Stimulated activated CD8-positive, alpha-beta memory T cell treated with anti-CD3 and anti-CD28 coated beads, Interleukin-4, amount 100 ng/mL, for 24 hours (primary cell): ENCODE data around the gene MIDN.
"Not testable (repeated sequence)": the region's sequence is repeated elsewhere in the genome, so short reads cannot be mapped to it uniquely, and the experiment has no call there.

ENCODE experiments used
- DNase-seq: peaks from one replicate; pipeline ENCODE4 v3.0.0-alpha.2; 2020; ENCODE audit warnings: low read depth

MIDN gene

GRCh38 chr19:1248139-1248785 is at the start of gene MIDN:
Gene MIDN (plus strand): TSS chr19:1248583. CDS start chr19:1250297, 1,714 bp downstream.
- DNase-seq, result no peak

- no peak for DNase-seq
These were observed 48.9 kb upstream of the MIDN start for GRCh38 chr19:1199531-1199930.

GRCh38 chr19:1200614-1201013 is 47.8 kb upstream of the MIDN start:
- not testable (repeated sequence) for DNase-seq

DNA sequence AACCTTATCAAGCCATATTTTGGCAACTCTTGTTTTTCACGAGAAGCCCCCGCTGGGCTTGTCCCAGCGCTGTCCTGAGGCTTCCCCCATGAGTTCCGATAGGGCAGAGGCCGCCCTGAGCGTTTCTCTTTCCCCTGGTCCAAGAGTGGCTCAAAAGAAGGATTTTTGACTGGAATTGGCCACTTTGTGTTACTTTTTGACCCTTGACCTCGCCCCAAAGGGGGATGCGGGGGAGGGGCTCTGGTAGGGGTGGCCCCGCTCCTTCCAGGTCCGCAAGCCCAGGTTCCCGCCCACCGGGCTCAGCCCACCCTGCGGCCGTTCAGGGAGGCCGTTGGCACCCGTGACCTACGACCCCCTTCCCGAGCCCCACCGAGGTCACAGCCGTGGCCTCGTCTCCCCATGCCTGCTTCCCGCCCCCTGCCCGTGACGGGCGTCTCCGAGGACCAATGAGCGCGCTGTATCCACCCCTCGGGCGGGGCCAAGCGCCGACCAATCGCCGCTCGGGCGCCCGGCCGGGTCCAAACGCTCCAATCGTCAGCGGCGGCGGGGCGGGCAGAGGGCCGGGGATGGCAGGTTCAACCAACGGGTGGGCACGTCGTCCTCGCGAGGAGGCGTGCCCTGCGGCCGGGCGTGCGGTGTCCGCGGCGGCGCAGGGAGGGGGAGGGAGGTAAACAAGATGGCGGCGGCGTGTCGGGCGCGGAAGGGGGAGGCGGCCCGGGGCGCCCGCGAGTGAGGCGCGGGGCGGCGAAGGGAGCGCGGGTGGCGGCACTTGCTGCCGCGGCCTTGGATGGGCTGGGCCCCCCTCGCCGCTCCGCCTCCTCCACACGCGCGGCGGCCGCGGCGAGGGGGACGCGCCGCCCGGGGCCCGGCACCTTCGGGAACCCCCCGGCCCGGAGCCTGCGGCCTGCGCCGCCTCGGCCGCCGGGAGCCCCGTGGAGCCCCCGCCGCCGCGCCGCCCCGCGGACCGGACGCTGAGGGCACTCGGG is 43.0 kb upstream of the MIDN start, which contains the start of gene STK11:
STK11 (plus strand) TSS at position 665 of the 986 bp plus-strand sequence. CDS start 1,136 bp downstream, outside the sequence.
- peak; percentile 99 for DNase-seq

DNA sequence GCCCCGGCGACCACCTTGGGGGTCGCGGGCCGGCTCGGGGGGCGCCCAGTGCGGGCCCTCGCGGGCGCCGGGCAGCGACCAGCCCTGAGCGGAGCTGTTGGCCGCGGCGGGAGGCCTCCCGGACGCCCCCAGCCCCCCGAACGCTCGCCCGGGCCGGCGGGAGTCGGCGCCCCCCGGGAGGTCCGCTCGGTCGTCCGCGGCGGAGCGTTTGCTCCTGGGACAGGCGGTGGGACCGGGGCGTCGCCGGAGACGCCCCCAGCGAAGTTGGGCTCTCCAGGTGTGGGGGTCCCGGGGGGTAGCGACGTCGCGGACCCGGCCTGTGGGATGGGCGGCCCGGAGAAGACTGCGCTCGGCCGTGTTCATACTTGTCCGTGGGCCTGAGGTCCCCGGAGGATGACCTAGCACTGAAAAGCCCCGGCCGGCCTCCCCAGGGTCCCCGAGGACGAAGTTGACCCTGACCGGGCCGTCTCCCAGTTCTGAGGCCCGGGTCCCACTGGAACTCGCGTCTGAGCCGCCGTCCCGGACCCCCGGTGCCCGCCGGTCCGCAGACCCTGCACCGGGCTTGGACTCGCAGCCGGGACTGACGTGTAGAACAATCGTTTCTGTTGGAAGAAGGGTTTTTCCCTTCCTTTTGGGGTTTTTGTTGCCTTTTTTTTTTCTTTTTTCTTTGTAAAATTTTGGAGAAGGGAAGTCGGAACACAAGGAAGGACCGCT is 42.1 kb upstream of the MIDN start:
- DNase-seq, result no peak

GRCh38 chr19:1206864-1207450 is 41.4 kb upstream of the MIDN start:
- DNase-seq, result no peak

- not testable (repeated sequence) for DNase-seq
These were observed 39.6 kb upstream of the MIDN start for GRCh38 chr19:1208830-1209229.

- DNase-seq, result no peak
These were observed 38.2 kb upstream of the MIDN start for GRCh38 chr19:1210227-1210538.

GRCh38 chr19:1211494-1212234 is 36.7 kb upstream of the MIDN start:
- no peak for DNase-seq

- DNase-seq, result no peak
These were observed 34.7 kb upstream of the MIDN start for GRCh38 chr19:1213391-1214286.

- no peak for DNase-seq
These were observed 34.0 kb upstream of the MIDN start for GRCh38 chr19:1214299-1214861.

DNA sequence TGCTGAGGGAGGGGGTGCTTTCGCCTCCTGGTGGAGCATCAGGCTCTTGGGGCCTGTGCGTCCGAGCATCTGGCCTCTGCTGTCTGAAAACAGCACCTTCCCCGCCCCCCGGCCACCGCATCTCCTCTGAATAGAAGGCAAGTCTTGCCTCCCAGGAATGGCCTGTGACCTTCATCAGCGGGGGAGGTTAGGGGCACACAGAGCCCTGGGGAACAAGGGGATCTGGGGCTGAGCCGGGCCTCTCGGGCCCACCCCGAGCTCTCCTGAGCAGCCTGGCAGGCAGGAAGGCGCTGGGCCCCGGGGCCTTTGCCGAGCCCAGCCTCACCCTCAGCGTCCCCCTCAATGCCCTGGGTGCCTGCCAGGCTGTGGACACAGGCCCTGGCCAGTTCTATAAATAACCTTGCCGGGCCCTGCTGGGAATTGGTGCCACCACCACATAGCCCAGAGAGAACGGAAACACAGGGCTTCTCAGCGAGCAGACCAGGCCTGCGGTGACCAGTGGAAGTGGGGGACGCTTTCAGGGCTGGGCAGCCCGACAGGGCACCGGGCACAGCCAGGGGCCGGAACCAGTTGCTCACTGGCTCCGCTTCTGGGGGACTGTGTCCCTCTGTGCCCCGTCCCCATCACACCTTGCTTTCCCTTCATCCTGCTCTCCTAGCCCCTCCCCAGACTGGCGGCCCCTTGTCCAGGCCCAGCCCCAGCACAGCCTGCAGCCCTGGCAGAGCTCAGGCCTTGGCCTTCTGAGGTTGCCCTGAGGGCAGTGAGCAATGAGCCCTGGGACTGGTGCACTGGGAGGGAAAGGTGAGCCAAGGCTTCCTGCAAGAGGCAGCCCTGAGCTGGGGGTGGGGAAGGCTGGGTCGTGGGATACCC is 33.3 kb upstream of the MIDN start:
- no peak for DNase-seq

DNA sequence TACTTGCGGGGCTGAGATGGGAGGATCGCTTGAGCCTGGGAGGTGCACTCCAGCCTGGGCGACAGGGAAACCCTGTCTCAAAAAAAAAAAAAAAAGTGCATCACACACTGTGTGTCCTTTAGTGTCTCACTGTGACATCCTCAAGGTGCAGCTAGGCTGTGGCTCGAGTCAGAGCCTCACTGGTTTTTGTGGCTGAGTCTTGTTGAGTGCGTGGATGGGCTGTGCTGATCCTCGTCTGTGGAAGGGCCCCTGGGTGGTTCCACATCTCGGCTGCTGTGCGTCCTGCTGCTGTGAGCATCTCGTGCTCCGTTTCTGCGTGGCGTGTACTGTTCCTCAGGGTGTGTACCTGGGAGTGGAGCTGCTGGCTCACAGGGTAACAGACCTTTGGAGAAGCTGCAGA is 31.6 kb upstream of the MIDN start:
- no peak for DNase-seq

- DNase-seq, result no peak
These were observed 31.0 kb upstream of the MIDN start for GRCh38 chr19:1217366-1217765.

DNA sequence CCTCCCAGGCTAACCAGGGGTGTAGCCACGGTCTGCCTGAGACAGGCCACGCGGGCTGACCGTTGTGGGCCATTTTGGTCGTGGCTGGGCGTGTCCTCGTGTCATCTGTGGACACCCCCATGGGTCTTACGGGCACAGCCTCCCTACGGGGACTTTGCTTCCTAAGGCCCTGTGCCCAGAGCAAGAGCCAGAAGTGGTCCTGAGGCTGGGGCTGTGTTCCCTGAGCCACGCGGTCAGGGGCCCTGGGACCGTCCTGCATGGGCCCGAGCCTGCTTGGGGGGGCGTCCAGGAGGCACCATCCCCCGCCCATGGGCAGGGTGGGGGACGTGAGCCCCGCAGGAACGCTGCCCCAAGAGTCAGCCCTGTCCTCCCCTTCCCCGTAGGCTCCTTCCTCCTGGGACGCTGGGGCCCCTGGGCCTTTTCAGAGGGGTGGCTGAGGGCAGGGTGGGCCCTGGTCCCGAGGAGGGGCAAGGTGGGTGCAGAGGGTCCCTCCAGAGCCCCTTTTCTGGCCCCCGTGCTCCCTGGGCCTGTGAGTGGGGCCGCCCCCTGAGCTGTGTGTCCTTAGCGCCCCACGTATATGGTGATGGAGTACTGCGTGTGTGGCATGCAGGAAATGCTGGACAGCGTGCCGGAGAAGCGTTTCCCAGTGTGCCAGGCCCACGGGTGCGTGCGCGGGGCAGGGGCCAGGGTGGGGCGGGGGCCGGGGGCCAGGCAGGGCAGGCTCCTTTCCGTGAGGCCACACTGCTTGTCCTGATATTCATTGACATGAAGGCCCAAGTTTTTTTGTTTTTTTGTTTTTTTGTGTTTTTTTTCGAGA is 29.4 kb upstream of the MIDN start:
- no peak for DNase-seq

DNA sequence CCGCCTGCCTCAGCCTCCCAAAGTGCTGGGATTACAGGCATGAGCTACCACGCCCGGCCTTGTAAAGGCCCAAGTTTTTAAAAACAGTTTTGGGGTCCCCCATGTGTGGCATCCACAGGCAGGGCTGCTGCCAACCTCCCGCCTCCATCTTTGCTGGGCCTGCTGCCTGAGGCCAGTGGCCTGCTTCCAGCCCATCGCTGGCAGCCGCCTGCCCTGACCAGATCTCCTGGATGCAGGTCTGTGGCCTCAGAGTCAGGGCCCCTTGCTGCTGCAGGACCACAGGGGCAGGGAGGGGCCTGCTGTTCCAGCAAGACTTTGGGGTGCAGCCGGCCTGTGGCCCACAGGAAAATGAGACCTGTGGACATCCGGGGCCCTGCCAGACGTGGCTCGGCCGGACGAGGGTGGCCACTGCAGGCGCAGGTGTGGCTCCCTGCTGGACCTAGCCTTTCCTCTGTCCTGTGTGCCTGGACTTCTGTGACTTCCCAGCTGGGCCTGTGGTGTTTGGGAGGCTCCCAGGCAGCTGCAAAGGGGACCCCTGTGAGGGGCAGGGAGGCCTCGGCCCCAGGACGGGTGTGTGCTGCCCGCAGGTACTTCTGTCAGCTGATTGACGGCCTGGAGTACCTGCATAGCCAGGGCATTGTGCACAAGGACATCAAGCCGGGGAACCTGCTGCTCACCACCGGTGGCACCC is 28.5 kb upstream of the MIDN start:
- no peak for DNase-seq

GRCh38 chr19:1220477-1220930 is 27.9 kb upstream of the MIDN start:
- no peak for DNase-seq
